ENCODE measurements around the gene ADAM12. TPM values are rescaled to one million over a fixed set of nuclear protein-coding genes. Genes with fewer than 3 reads are reported as not detected.

The ADAM12 gene
- total RNA-seq, 2 donors from 2014 or later = 0.71 to 1.2 TPM

- no peaks in the 10 kb centered on the region for H3K4me1 ChIP-seq
- TF ChIP-seq CTCF (IDR thresholded peaks at IDR 0.05) = no peak
- H3K36me3 ChIP-seq = no peaks in the 10 kb centered on the region
- no peak overlapping the region for H3K4me3 ChIP-seq
- no peaks in the 10 kb centered on the region for H3K9me3 ChIP-seq
- H3K27me3 ChIP-seq = no peaks in the 10 kb centered on the region
- DNase-seq (ENCODE audit: low spot score) = no peak
- H3K27ac ChIP-seq = no peak overlapping the region
Measured at GRCh38 chr10:126013489-126014281, 374.6 kb downstream of the ADAM12 start.

- Histone ChIP-seq H3K36me3 (no peaks in the 10 kb centered on the region), H3K9me3 (no peaks in the 10 kb centered on the region), H3K4me1 (no peaks in the 10 kb centered on the region), H3K27me3 (no peaks in the 10 kb centered on the region), H3K27ac (no peak overlapping the region), H3K4me3 (no peak overlapping the region)
- no peak for DNase-seq (ENCODE audit: low spot score)
- no peak for TF ChIP-seq CTCF (IDR thresholded peaks at IDR 0.05)
Measured at GRCh38 chr10:126012485-126012884, 375.8 kb downstream of the ADAM12 start.

DNA sequence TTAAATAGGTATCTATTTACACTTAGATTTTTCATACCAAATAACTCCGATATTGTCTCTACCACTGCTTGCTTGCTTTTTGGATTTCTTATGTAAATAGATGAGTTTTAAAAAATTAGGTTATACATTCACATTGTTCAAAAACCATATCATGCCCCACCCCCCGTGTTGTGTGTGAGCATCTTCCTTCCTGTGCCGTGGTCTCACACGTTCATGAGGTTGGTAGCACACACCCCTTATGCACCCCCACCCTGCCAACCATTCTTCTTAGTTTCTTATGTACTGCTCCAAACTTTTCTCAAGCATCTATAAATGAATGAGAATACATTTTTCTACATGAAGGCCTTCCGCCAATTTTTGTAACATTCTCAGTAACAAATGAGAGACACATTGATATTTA lies 376.3 kb downstream of the ADAM12 start:
- Histone ChIP-seq H3K4me1 (no peaks in the 10 kb centered on the region), H3K9me3 (no peaks in the 10 kb centered on the region), H3K27me3 (no peaks in the 10 kb centered on the region), H3K36me3 (no peaks in the 10 kb centered on the region), H3K27ac (no peak overlapping the region), H3K4me3 (no peak overlapping the region)
- no peak for DNase-seq (ENCODE audit: low spot score)
- no peak for TF ChIP-seq CTCF (IDR thresholded peaks at IDR 0.05)

GRCh38 chr10:126009650-126010049 lies 378.6 kb downstream of the ADAM12 start:
- no peaks in the 10 kb centered on the region for H3K27me3 ChIP-seq
- H3K9me3 ChIP-seq = no peaks in the 10 kb centered on the region
- no peak for TF ChIP-seq CTCF (IDR thresholded peaks at IDR 0.05)
- no peak overlapping the region for H3K27ac ChIP-seq
- DNase-seq (ENCODE audit: low spot score) = no peak
- H3K36me3 ChIP-seq = no peaks in the 10 kb centered on the region
- H3K4me3 ChIP-seq = no peak overlapping the region
- H3K4me1 ChIP-seq = no peaks in the 10 kb centered on the region

- Histone ChIP-seq H3K36me3 (no peaks in the 10 kb centered on the region), H3K4me3 (no peak overlapping the region), H3K4me1 (no peaks in the 10 kb centered on the region), H3K27me3 (no peaks in the 10 kb centered on the region), H3K9me3 (no peaks in the 10 kb centered on the region), H3K27ac (no peak overlapping the region)
- TF ChIP-seq CTCF (IDR thresholded peaks at IDR 0.05) = no peak
- DNase-seq (ENCODE audit: low spot score) = no peak
Measured at GRCh38 chr10:126006906-126007305, 381.4 kb downstream of the ADAM12 start.

DNA sequence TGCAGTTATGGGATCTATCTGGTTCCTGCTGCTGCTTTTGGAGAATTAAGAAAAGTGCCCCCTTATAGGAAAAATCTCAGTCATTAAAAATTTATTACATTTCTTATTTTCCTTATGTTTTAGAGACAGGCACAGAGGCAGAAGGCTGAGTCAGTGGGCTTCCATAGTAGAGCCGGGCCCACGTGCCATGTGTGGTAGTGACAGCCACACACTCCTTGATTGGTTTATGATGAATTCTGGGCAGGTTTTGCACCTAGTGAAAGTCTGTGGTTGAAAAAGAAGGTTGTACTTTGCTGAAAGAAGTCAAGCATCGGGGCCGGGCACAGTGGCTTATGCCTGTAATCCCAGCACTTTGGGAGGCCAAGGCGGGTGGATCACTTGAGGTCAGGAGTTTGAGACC lies 382.0 kb downstream of the ADAM12 start:
- Histone ChIP-seq H3K36me3 (no peaks in the 10 kb centered on the region), H3K27ac (no peak overlapping the region), H3K4me1 (no peaks in the 10 kb centered on the region), H3K27me3 (no peaks in the 10 kb centered on the region), H3K4me3 (no peak overlapping the region), H3K9me3 (no peaks in the 10 kb centered on the region)
- no peak for TF ChIP-seq CTCF (IDR thresholded peaks at IDR 0.05)
- no peak for DNase-seq (ENCODE audit: low spot score)
